GM23248 (cell line): ENCODE data around the gene CIB1.

Experiments
- EZH2 ChIP-seq: fragments of 200-600 bp; sonication (generic); IDR thresholded peaks from 2 replicates; pipeline ENCODE4 v1.6.1; 2018; ENCODE audit warnings: antibody characterized with exemption, mild to moderate bottlenecking; ENCODE audit not compliant: insufficient read depth, poor library complexity, severe bottlenecking
- EZH2phosphoT487 ChIP-seq: fragments of 200-600 bp; sonication (generic); IDR thresholded peaks from 2 replicates; pipeline ENCODE4 v1.6.1; 2018; ENCODE audit warnings: antibody characterized with exemption, moderate library complexity, mild to moderate bottlenecking, low read depth; ENCODE audit not compliant: insufficient read depth

DNA sequence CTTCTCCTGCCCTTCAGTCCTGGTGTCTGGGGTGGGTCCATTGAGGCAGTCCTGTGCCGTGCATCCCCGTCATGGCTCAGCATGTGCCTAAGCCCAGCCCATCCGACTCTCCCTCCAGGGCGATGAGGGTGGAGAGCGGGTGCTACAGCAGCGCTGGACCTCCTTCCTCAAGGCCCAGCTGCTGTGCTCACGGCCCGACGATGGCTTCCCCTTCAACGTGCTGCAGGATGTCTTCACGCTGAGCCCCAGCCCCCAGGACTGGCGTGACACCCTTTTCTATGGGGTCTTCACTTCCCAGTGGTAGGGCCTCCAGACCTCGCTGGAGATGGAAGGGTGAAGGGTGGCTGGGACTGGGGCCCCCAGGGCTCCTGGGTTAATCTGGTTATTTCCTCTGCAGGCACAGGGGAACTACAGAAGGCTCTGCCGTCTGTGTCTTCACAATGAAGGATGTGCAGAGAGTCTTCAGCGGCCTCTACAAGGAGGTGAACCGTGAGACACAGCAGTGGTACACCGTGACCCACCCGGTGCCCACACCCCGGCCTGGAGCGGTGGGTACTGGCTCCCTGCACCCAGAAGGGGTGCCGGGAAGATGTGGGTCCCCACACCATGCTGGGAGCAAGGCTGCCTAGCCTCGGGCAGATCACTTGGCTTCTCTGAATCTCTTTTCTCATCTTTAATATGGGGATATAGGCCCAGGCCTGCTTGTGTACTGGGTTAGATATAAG lies 10.1 kb downstream of the CIB1 start:
- TF ChIP-seq EZH2phosphoT487 (no peak), EZH2 (no peak)
